ENCODE data around the gene PTGER1. TPM values are rescaled to one million over a fixed set of nuclear protein-coding genes. Genes with fewer than 3 reads are reported as not detected.
A peak's percentile ranks its signal among the peaks of the same experiment; 100 is the strongest.

Gene PTGER1
- total and polyA plus RNA-seq, 10 of the 15 experiments (the other 5 are each of a cell fraction or from before 2014, with no cell fraction given) = not detected

GRCh38 chr19:14473978-14474578 lies 1.1 kb downstream of the PTGER1 start:
- POLR2A ChIA-PET = no interaction called here
- H3K4me2 ChIP-seq (ENCODE audit: control insufficient read depth, insufficient read depth) = no peak overlapping the region
- peaks cover 1 to 3% of the 10 kb centered on the region in 2 experiments; a peak in 3 of 4 replicates for H3K36me3 ChIP-seq (ENCODE audit: control insufficient read depth in 2 of 2, insufficient read depth in 2 of 2, low read length in 1 of 2)
- no peak overlapping the region for H3K9ac ChIP-seq (ENCODE audit: control insufficient read depth, insufficient read depth, low read length)
- no peaks in the 10 kb centered on the region for H3K79me2 ChIP-seq (ENCODE audit: control insufficient read depth, insufficient read depth, low read length)
- no peaks in the 10 kb centered on the region for H3K9me3 ChIP-seq (replicated peaks; ENCODE audit: control insufficient read depth, insufficient read depth, low read length)
- ATAC-seq (no peak), DNase-seq (ENCODE audit: low read depth, low spot score) (no peak), FAIRE-seq (no peak)
- SMC1A ChIA-PET (ENCODE audit: uncharacterized antibody, unreplicated experiment) = no interaction called here
- H4K20me1 ChIP-seq (ENCODE audit: control insufficient read depth, insufficient read depth) = no peaks in the 10 kb centered on the region; the same call in 1 of the 2 replicates
- WGBS (ENCODE audit: insufficient coverage, insufficient replicate concordance, low lambda C conversion rate, missing lambda C conversion rate) = 24% methylated on average over 28 of the region's 53 CpGs
- TF ChIP-seq CBX3 (IDR thresholded peaks at IDR 0.05; ENCODE audit: borderline replicate concordance, low read depth) (no peak), ZNF622 (IDR thresholded peaks at IDR 0.05) (no peak), MTA3 (IDR thresholded peaks at IDR 0.05; ENCODE audit: borderline replicate concordance, low read length) (no peak), MYC (IDR thresholded peaks at IDR 0.05; ENCODE audit: insufficient read depth, insufficient read length, insufficient replicate concordance, low read length, severe bottlenecking) (no peak), STAT1 (conservative IDR thresholded peaks at IDR 0.05) (no peak), ZBED1 (IDR thresholded peaks at IDR 0.05; ENCODE audit: borderline replicate concordance) (no peak), USF1 (IDR thresholded peaks at IDR 0.05; ENCODE audit: borderline replicate concordance, extremely low read length, insufficient read depth, low read depth, low read length) (peak; percentile 23), CBX5 (IDR thresholded peaks at IDR 0.05; ENCODE audit: low read depth) (no peak), STAT3 (IDR thresholded peaks at IDR 0.05; ENCODE audit: low read depth, low read length) (no peak)
- H2AFZ ChIP-seq (ENCODE audit: control insufficient read depth, low read depth, low read length) = no peak overlapping the region
- RAD21 ChIA-PET (ENCODE audit: unreplicated experiment) = no interaction called here
- intact Hi-C loops (cut with micrococcal nuclease; ENCODE audit: unreplicated experiment) = loop anchor here (5.0 to 10.0 kb wide), 3 partner anchors 42 to 119 kb away; partner anchors contain the start of genes DDX39A and PKN1
- BruUV-seq (replicated peaks) = no TSS peak
- H3K4me1 ChIP-seq (ENCODE audit: control insufficient read depth, insufficient read depth, low read length) = no peaks in the 10 kb centered on the region
- H3K4me3 ChIP-seq = no peak overlapping the region
- CTCF ChIA-PET = no interaction called here
- H3K27me3 ChIP-seq (replicated peaks in 1 of 2; ENCODE audit: control insufficient read depth in 2 of 2, insufficient read depth in 2 of 2, low read length in 1 of 2) = peaks cover 5 to 6% of the 10 kb centered on the region in 2 experiments; a peak in 3 of 4 replicates
- no peak overlapping the region for H3K27ac ChIP-seq (ENCODE audit: control insufficient read depth, insufficient read depth)
- in situ Hi-C loops (cut with MboI) = no loop called here

All from GM12878 (cell line).